Measurements from ENCODE around the gene PARD6A. TPM values are rescaled to one million over a fixed set of nuclear protein-coding genes. Genes with fewer than 3 reads are reported as not detected.

Gene PARD6A
- total RNA-seq, 1 experiment from 2014 or later = 7.1 TPM

- H3K27me3 ChIP-seq (replicated peaks; ENCODE audit: control insufficient read depth, insufficient read depth, low read length) = no peaks in the 10 kb centered on the region
- no peaks in the 10 kb centered on the region for H3K9me3 Mint-ChIP-seq (ENCODE audit: unreplicated experiment)
- no TSS peak for BruUV-seq (replicated peaks)
- no peaks in the 10 kb centered on the region for H3K27me3 Mint-ChIP-seq (ENCODE audit: insufficient read depth, unreplicated experiment)
- no peak for DNase-seq
- TF ChIP-seq CTCF (IDR thresholded peaks at IDR 0.05; ENCODE audit: insufficient read depth in 1 of 2, low read depth in 1 of 2, low read length in 1 of 2, severe bottlenecking in 1 of 2, unreplicated experiment in 1 of 2) = no peak
- H3K4me1 Mint-ChIP-seq (ENCODE audit: low read depth, unreplicated experiment) = peaks cover 4% of the 10 kb centered on the region
- no peak overlapping the region for H3K27ac Mint-ChIP-seq (ENCODE audit: unreplicated experiment)
- no peaks in the 10 kb centered on the region for H3K9me3 ChIP-seq
- CTCF ChIA-PET = interaction anchor here (0.6 kb wide), 1 partner anchor 141 kb away, joined by 3 read pairs; no protein-coding TSS in a partner anchor
- H3K36me3 ChIP-seq (ENCODE audit: control insufficient read depth, insufficient read depth, low read length) = no peaks in the 10 kb centered on the region
- H3K4me1 ChIP-seq = peaks cover 15% of the 10 kb centered on the region
- H3K36me3 Mint-ChIP-seq (ENCODE audit: insufficient read depth, unreplicated experiment) = no peaks in the 10 kb centered on the region
- no peak overlapping the region for H3K4me3 ChIP-seq (ENCODE audit: low read depth, low read length)
- POLR2A ChIA-PET = no interaction called here
- H3K4me3 Mint-ChIP-seq (ENCODE audit: unreplicated experiment) = no peak overlapping the region
- intact Hi-C loops (cut with micrococcal nuclease; ENCODE audit: unreplicated experiment) = no loop called here
Measured at GRCh38 chr16:67675999-67676398, 15.2 kb downstream of the PARD6A start.

- Histone ChIP-seq H3K4me3 (ENCODE audit: low read depth, low read length) (no peak overlapping the region), H3K36me3 (ENCODE audit: control insufficient read depth, insufficient read depth, low read length) (no peaks in the 10 kb centered on the region), H3K9me3 (no peaks in the 10 kb centered on the region), H3K27me3 (replicated peaks; ENCODE audit: control insufficient read depth, insufficient read depth, low read length) (no peaks in the 10 kb centered on the region), H3K4me1 (peaks cover 15% of the 10 kb centered on the region)
- intact Hi-C loops (cut with micrococcal nuclease; ENCODE audit: unreplicated experiment) = no loop called here
- Mint-ChIP-seq H3K27ac (ENCODE audit: unreplicated experiment) (no peak overlapping the region), H3K36me3 (ENCODE audit: insufficient read depth, unreplicated experiment) (no peaks in the 10 kb centered on the region), H3K4me1 (ENCODE audit: low read depth, unreplicated experiment) (peaks cover 4% of the 10 kb centered on the region), H3K27me3 (ENCODE audit: insufficient read depth, unreplicated experiment) (no peaks in the 10 kb centered on the region), H3K4me3 (ENCODE audit: unreplicated experiment) (no peak overlapping the region), H3K9me3 (ENCODE audit: unreplicated experiment) (no peaks in the 10 kb centered on the region)
- POLR2A ChIA-PET = no interaction called here
- DNase-seq = no peak
- no peak for TF ChIP-seq CTCF (IDR thresholded peaks at IDR 0.05; ENCODE audit: insufficient read depth in 1 of 2, low read depth in 1 of 2, low read length in 1 of 2, severe bottlenecking in 1 of 2, unreplicated experiment in 1 of 2)
- BruUV-seq (replicated peaks) = no TSS peak
- CTCF ChIA-PET = interaction anchor here (0.6 kb wide), 1 partner anchor 140 kb away, joined by 3 read pairs; no protein-coding TSS in a partner anchor
Measured at GRCh38 chr16:67676516-67676915, 15.8 kb downstream of the PARD6A start.

- Mint-ChIP-seq H3K4me1 (ENCODE audit: low read depth, unreplicated experiment) (peaks cover 4% of the 10 kb centered on the region), H3K9me3 (ENCODE audit: unreplicated experiment) (no peaks in the 10 kb centered on the region), H3K36me3 (ENCODE audit: insufficient read depth, unreplicated experiment) (no peaks in the 10 kb centered on the region), H3K27me3 (ENCODE audit: insufficient read depth, unreplicated experiment) (no peaks in the 10 kb centered on the region), H3K4me3 (ENCODE audit: unreplicated experiment) (no peak overlapping the region), H3K27ac (ENCODE audit: unreplicated experiment) (peak overlapping the region; percentile 78)
- Histone ChIP-seq H3K36me3 (ENCODE audit: control insufficient read depth, insufficient read depth, low read length) (no peaks in the 10 kb centered on the region), H3K27me3 (replicated peaks; ENCODE audit: control insufficient read depth, insufficient read depth, low read length) (no peaks in the 10 kb centered on the region), H3K4me1 (peaks cover 15% of the 10 kb centered on the region), H3K9me3 (no peaks in the 10 kb centered on the region), H3K4me3 (ENCODE audit: low read depth, low read length) (no peak overlapping the region)
- DNase-seq = no peak
- intact Hi-C loops (cut with micrococcal nuclease; ENCODE audit: unreplicated experiment) = no loop called here
- no peak for TF ChIP-seq CTCF (IDR thresholded peaks at IDR 0.05; ENCODE audit: insufficient read depth in 1 of 2, low read depth in 1 of 2, low read length in 1 of 2, severe bottlenecking in 1 of 2, unreplicated experiment in 1 of 2)
- ChIA-PET CTCF (interaction anchor here (0.6 kb wide), 1 partner anchor 30 kb away, joined by 3 read pairs; no protein-coding TSS in a partner anchor), POLR2A (no interaction called here)
- no TSS peak for BruUV-seq (replicated peaks)
Measured at GRCh38 chr16:67676939-67677338, 16.2 kb downstream of the PARD6A start.
